HFFc6 (cell line): ENCODE measurements around the gene JCHAIN. TPM values are rescaled to one million over a fixed set of nuclear protein-coding genes. Genes with fewer than 3 reads are reported as not detected.
"Not testable (repeated sequence)": the region's sequence is repeated elsewhere in the genome, so short reads cannot be mapped to it uniquely, and the experiment has no call there.

ENCODE experiments used
- DNase-seq: peaks from one replicate; pipeline ENCODE4 v3.0.0-alpha.2; 2018
- H3K27ac Mint-ChIP-seq: 2 replicates; pipeline ENCODE4 v1.8.0; 2020; ENCODE audit warnings: mild to moderate bottlenecking, mixed read lengths
- H3K27me3 Mint-ChIP-seq: 2 replicates; pipeline ENCODE4 v1.8.0; 2021; ENCODE audit warnings: mild to moderate bottlenecking, moderate library complexity, mixed read lengths; ENCODE audit not compliant: insufficient read depth
- H3K36me3 Mint-ChIP-seq: 2 replicates; pipeline ENCODE4 v1.8.0; 2021; ENCODE audit warnings: low read depth, mixed read lengths
- H3K4me1 Mint-ChIP-seq: 2 replicates; pipeline ENCODE4 v1.8.0; 2020; ENCODE audit warnings: low read depth, mixed read lengths
- H3K4me3 Mint-ChIP-seq: 2 replicates; pipeline ENCODE4 v1.8.0; 2020; ENCODE audit warnings: mild to moderate bottlenecking, moderate library complexity, mixed read lengths
- H3K9me3 Mint-ChIP-seq: 2 replicates; pipeline ENCODE4 v1.8.0; 2020; ENCODE audit warnings: mild to moderate bottlenecking, mixed read lengths
- CTCF ChIP-seq: fragments of 200-600 bp; sonication (generic); IDR thresholded peaks from 2 replicates; pipeline ENCODE4 v1.5.0; 2021; ENCODE audit warnings: antibody characterized with exemption, mild to moderate bottlenecking
- total RNA-seq, 6 experiments: library from RNA; stranded (reverse); fragmentation: NEBNext Ultra II Directional; extraction: Animal tissue kit (Norgen Biotek cat#: 25700); gene quantifications; 2 replicates in 1 of 6; 3 replicates in 5 of 6; pipeline ENCODE4 v1.2.3, GENCODE V29; 2021

JCHAIN gene
- total RNA-seq, 6 experiments from 2014 or later, result 0.15 to 1.3 (median 0.46) TPM; not detected in 1

- H3K27ac Mint-ChIP-seq, result peak overlapping the region; percentile 99
- H3K4me3 Mint-ChIP-seq, result peak overlapping the region; percentile 98
- H3K36me3 Mint-ChIP-seq, result peaks cover 28% of the 10 kb centered on the region
- no peak for DNase-seq
- no peaks in the 10 kb centered on the region; the same call in 1 of the 2 replicates for H3K27me3 Mint-ChIP-seq
- no peaks in the 10 kb centered on the region for H3K9me3 Mint-ChIP-seq
- peaks cover 34% of the 10 kb centered on the region for H3K4me1 Mint-ChIP-seq
- no peak for TF ChIP-seq CTCF
Observed at GRCh38 chr4:70687392-70687791, 21.1 kb upstream of the JCHAIN start.

GRCh38 chr4:70682142-70682541, 15.8 kb upstream of the JCHAIN start:
- not testable (repeated sequence) for H3K27me3 Mint-ChIP-seq, H3K36me3 Mint-ChIP-seq, H3K4me3 Mint-ChIP-seq

GRCh38 chr4:70681704-70682103, 15.4 kb upstream of the JCHAIN start:
- no peaks in the 10 kb centered on the region for H3K9me3 Mint-ChIP-seq
- H3K27me3 Mint-ChIP-seq, result no peaks in the 10 kb centered on the region
- DNase-seq, result no peak
- peaks cover 13% of the 10 kb centered on the region for H3K4me1 Mint-ChIP-seq
- no peak overlapping the region for H3K4me3 Mint-ChIP-seq
- TF ChIP-seq CTCF, result no peak
- no peaks in the 10 kb centered on the region for H3K36me3 Mint-ChIP-seq
- no peak overlapping the region for H3K27ac Mint-ChIP-seq

More at GRCh38 chr4:70682142-70682541, 15.8 kb upstream of the JCHAIN start:
- H3K4me1 Mint-ChIP-seq, H3K9me3 Mint-ChIP-seq, H3K27ac Mint-ChIP-seq, DNase-seq: not testable (repeated sequence)

GRCh38 chr4:70680934-70681333, 14.6 kb upstream of the JCHAIN start:
- peaks cover 18% of the 10 kb centered on the region for H3K4me1 Mint-ChIP-seq
- H3K4me3 Mint-ChIP-seq, result no peak overlapping the region
- H3K27me3 Mint-ChIP-seq, result no peaks in the 10 kb centered on the region
- no peak for TF ChIP-seq CTCF
- H3K36me3 Mint-ChIP-seq, result no peaks in the 10 kb centered on the region
- no peak for DNase-seq
- H3K9me3 Mint-ChIP-seq, result no peaks in the 10 kb centered on the region
- no peak overlapping the region for H3K27ac Mint-ChIP-seq

GRCh38 chr4:70678383-70678999, 12.2 kb upstream of the JCHAIN start:
- Mint-ChIP-seq H3K4me3 (no peak overlapping the region), H3K9me3 (no peaks in the 10 kb centered on the region), H3K27ac (no peak overlapping the region), H3K4me1 (peaks cover 18% of the 10 kb centered on the region), H3K36me3 (no peaks in the 10 kb centered on the region), H3K27me3 (no peaks in the 10 kb centered on the region)
- TF ChIP-seq CTCF, result no peak
- DNase-seq, result no peak

- H3K27me3 Mint-ChIP-seq, result no peaks in the 10 kb centered on the region
- peaks cover 18% of the 10 kb centered on the region for H3K4me1 Mint-ChIP-seq
- no peak for TF ChIP-seq CTCF
- DNase-seq, result no peak
- H3K27ac Mint-ChIP-seq, result no peak overlapping the region
- no peaks in the 10 kb centered on the region for H3K36me3 Mint-ChIP-seq
- H3K9me3 Mint-ChIP-seq, result no peaks in the 10 kb centered on the region
- no peak overlapping the region for H3K4me3 Mint-ChIP-seq
Observed at GRCh38 chr4:70676554-70677090, 10.3 kb upstream of the JCHAIN start.
